Measurements from ENCODE around the gene PIP5K1A. TPM values are rescaled to one million over a fixed set of nuclear protein-coding genes. Genes with fewer than 3 reads are reported as not detected.

Gene PIP5K1A
- total and polyA plus RNA-seq, 9 of the 15 experiments (the other 6 are each of a cell fraction or from before 2014, with no cell fraction given) = 1.9 to 42.4 (median 18.8) TPM

GRCh38 chr1:151175041-151175741, 23.2 kb upstream of the PIP5K1A start:
- H2AFZ ChIP-seq (ENCODE audit: low read depth, low read length) = no peak overlapping the region
- no peak overlapping the region for H3K4me3 ChIP-seq
- ATAC-seq (no peak), FAIRE-seq (no peak), DNase-seq (ENCODE audit: extremely low read depth in 1 of 4, low spot score in 3 of 4) (no peak)
- in situ Hi-C loops (cut with MboI) (no loop called here), intact Hi-C loops (cut with micrococcal nuclease) (no loop called here)
- no TSS peak for BruUV-seq (replicated peaks)
- peaks cover 54% of the 10 kb centered on the region; the same call in 2 of the 3 replicates for H3K36me3 ChIP-seq (ENCODE audit: control insufficient read depth, insufficient read depth, low read length)
- no peak overlapping the region for H3K4me2 ChIP-seq (ENCODE audit: insufficient read depth, low read length)
- H3K4me1 ChIP-seq (replicated peaks in 1 of 2; ENCODE audit: control insufficient read depth in 2 of 2, insufficient read depth in 2 of 2, low read length in 2 of 2) = no peaks in the 10 kb centered on the region; a peak in 1 of 5 replicates
- TF ChIP-seq COPS2 (conservative IDR thresholded peaks at IDR 0.05) = no peak
- no peak for TF ChIP-seq POLR2AphosphoS2 (IDR thresholded peaks at IDR 0.05; ENCODE audit: low read length)
- TF ChIP-seq POLR2G (IDR thresholded peaks at IDR 0.05; ENCODE audit: low read depth, low read length) = no peak
- TF ChIP-seq EHMT2 (IDR thresholded peaks at IDR 0.05) = no peak
- no peak for TF ChIP-seq TCFL5 (CRISPR knock-in tag; conservative IDR thresholded peaks at IDR 0.05)
- TF ChIP-seq TFAP4 (CRISPR knock-in tag; IDR thresholded peaks at IDR 0.05; ENCODE audit: borderline replicate concordance) = no peak
- TF ChIP-seq ELK1 (CRISPR knock-in tag; IDR thresholded peaks at IDR 0.05) = no peak
- no peak for TF ChIP-seq ZNF551 (CRISPR knock-in tag; IDR thresholded peaks at IDR 0.05)
- TF ChIP-seq ZNF398 (CRISPR knock-in tag; IDR thresholded peaks at IDR 0.05) = no peak
- TF ChIP-seq NFYB (IDR thresholded peaks at IDR 0.05; ENCODE audit: extremely low read depth, insufficient read length) = no peak
- no peaks in the 10 kb centered on the region for H3K27me3 ChIP-seq (ENCODE audit: control insufficient read depth in 2 of 2, insufficient read depth in 2 of 2, low read length in 2 of 2)
- ChIA-PET CTCF (ENCODE audit: low intra/inter-chr PET ratio) (no interaction called here), POLR2A (interaction anchor here (0.6 to 1.1 kb wide), 2 partner anchors 15 to 33 kb away, joined by 4 read pairs; partner anchors contain the start of gene VPS72)
- H4K20me1 ChIP-seq (replicated peaks; ENCODE audit: control insufficient read depth, insufficient read depth, low read length) = no peaks in the 10 kb centered on the region
- WGBS (ENCODE audit: insufficient coverage, low coverage, missing lambda C conversion rate) = 76% methylated on average over 5 of the region's 6 CpGs
- H3K9ac ChIP-seq (ENCODE audit: insufficient read depth in 1 of 2, low read depth in 2 of 2, low read length in 2 of 2) = no peak overlapping the region
- no peaks in the 10 kb centered on the region for H3K79me2 ChIP-seq (ENCODE audit: control insufficient read depth, insufficient read depth, low read length)
- no peaks in the 10 kb centered on the region for H3K9me3 ChIP-seq (replicated peaks; ENCODE audit: control insufficient read depth, insufficient read depth, low read depth, low read length)
- H3K9me1 ChIP-seq (ENCODE audit: control insufficient read depth, insufficient read depth, low read length) = no peaks in the 10 kb centered on the region
- H3K27ac ChIP-seq (ENCODE audit: extremely low read depth, low read depth, low read length) = no peak overlapping the region

All from K562 (cell line).